HG02885 (cell line): Measurements from ENCODE around the gene VSIG10L.

Experiments
- ATAC-seq: cut with Tn5 transposase; IDR thresholded peaks from one replicate; pipeline ENCODE4 v1.9.1; 2021; ENCODE audit warnings: mild to moderate bottlenecking; ENCODE audit not compliant: unreplicated experiment, poor library complexity

The VSIG10L gene

GRCh38 chr19:51285682-51286081 lies 56.3 kb downstream of the VSIG10L start:
- ATAC-seq = no peak

- ATAC-seq = no peak
These were observed 59.6 kb downstream of the VSIG10L start for GRCh38 chr19:51282335-51282734.
